GM12801 (cell line): ENCODE data around the gene SUPT4H1.

Experiments
- CTCF ChIP-seq: IDR thresholded peaks from one replicate; pipeline ENCODE4 v1.5.1; 2011; ENCODE audit warnings: control low read depth; ENCODE audit not compliant: insufficient read length; ENCODE audit errors: extremely low read depth

SUPT4H1 gene

GRCh38 chr17:58391302-58391984 lies 39.4 kb upstream of the SUPT4H1 start:
- TF ChIP-seq CTCF, result no peak

- TF ChIP-seq CTCF, result no peak
Observed at GRCh38 chr17:58390884-58391283, 38.9 kb upstream of the SUPT4H1 start.

- TF ChIP-seq CTCF, result no peak
Observed at GRCh38 chr17:58388302-58389190, 36.5 kb upstream of the SUPT4H1 start.

GRCh38 chr17:58387834-58388233 lies 35.8 kb upstream of the SUPT4H1 start:
- no peak for TF ChIP-seq CTCF

GRCh38 chr17:58386708-58387107 lies 34.7 kb upstream of the SUPT4H1 start:
- TF ChIP-seq CTCF, result no peak

- TF ChIP-seq CTCF, result no peak
Observed at GRCh38 chr17:58385359-58385899, 33.4 kb upstream of the SUPT4H1 start.

DNA sequence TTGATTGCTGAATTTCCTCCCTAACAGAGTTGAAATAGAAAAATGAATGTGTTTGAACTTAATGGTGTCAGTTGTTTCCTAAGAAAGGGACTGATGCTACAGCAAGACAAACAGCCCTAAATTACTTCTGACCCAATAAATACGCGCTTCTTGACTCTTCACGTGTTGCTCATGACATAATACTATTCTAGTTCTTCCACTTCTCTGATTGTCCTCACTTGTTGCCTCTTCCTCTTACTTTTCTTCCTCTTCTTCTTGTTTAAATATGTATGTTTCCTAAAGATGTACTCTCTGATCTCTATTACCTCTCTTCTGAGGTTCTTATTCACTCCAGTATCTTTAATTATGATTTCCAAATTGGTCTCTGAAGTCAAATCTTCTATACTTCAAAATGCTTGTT lies 32.9 kb upstream of the SUPT4H1 start:
- no peak for TF ChIP-seq CTCF
